GM21619 (cell line): ENCODE data around the gene ACSL5.
A peak's percentile ranks its signal among the peaks of the same experiment; 100 is the strongest.
"Not testable (repeated sequence)": the region's sequence is repeated elsewhere in the genome, so short reads cannot be mapped to it uniquely, and the experiment has no call there.

ENCODE experiments used
- ATAC-seq: cut with Tn5 transposase; IDR thresholded peaks from one replicate; pipeline ENCODE4 v1.9.1; 2021; ENCODE audit not compliant: unreplicated experiment

Gene ACSL5

DNA sequence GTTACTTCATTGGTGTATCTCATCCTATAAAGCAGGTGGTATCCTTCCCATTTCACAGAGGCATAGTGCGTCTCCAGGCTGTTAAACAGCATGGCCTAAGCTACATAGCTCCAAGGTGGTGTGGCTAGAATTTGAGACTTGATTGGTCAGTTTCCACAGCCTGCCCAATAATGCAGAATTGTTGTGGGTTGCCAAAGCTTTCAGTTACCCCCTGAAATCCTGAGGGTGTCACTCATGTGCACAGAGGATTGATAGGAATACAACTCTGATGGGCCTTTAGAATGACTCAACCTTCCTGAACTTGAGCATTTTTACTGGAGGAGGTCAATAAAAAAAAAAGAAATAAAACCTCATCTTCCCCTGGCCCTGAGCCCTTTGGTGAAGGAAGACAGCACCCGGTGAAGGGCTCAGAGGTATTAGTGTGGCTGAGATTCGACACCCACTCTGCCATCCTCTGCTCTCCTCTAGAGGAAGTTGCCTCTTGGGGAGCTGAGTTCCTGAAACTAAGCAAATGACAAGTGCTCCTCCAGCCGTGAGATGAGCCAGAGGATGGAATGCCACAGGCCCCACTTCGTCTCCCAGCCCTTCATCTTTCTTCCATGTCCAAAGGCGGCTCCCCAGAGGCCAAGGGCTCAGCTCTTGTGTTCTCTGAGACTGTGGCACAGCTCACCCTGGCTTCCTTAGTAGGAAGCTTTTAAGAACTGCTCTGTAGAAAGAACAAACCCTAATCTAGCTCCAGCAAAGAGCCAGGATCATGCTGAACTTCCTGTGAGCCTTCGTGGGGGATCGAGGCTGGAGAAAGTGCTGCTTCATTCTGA, 1.0 kb downstream of the ACSL5 start:
- peak; percentile 44 for ATAC-seq

GRCh38 chr10:112375721-112376395, 1.9 kb downstream of the ACSL5 start:
- peak; percentile 86 for ATAC-seq

- ATAC-seq, result peak; percentile 20
Observed at GRCh38 chr10:112376396-112376790, 2.5 kb downstream of the ACSL5 start.

DNA sequence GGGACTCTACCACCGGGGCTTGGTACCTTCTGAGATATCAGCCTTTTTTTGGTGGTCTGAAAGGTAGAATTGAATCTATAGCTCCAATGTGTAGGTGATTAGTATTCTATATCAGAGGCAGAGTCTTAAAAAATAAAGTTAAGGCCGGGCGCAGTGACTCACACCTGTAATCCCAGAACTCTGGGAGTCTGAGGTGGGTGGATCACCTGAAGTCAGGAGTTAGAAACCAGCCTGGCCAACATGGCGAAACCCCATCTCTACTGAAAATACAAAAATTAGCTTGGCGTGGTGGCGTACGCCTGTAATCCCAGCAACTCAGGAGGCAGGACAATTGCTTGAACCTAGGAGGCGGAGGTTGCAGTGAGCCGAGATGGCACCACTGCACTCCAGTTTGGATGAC, 3.2 kb downstream of the ACSL5 start:
- not testable (repeated sequence) for ATAC-seq

DNA sequence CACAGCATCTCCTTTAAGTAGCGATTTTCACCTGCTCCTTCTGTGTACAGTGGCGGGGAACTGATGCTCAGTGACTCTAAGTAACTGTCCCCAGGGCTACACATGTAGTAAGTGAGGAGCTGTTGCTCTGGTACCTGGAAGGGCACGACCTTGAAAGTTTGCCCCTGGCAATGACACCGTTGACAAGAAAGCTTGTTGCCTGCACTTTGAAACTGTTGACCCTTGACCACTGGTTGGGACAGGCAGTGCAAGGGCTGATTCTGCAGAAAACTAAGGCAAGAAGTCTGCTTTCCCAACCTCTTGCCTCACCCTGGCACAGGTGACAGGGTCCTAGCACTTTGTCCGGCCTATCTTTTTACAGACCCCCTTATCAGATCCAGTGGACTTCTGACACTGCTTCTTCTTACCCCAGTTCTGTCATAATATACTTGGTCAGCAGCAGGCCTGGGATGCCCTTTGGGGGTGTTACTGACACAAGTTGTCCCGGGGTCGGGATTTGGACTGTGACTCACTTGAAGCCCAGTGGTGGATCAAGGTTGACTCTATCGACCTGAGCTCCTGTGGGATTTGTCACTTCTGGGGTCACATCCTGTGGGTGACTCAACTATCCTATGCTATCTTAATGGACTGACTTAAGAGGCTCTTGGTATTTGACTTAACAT, 5.8 kb downstream of the ACSL5 start:
- no peak for ATAC-seq

- no peak for ATAC-seq
Observed at GRCh38 chr10:112382515-112383235, 8.8 kb downstream of the ACSL5 start.

GRCh38 chr10:112383325-112383724, 9.4 kb downstream of the ACSL5 start:
- no peak for ATAC-seq

- ATAC-seq, result no peak
Observed at GRCh38 chr10:112384141-112384540, 10.2 kb downstream of the ACSL5 start.

DNA sequence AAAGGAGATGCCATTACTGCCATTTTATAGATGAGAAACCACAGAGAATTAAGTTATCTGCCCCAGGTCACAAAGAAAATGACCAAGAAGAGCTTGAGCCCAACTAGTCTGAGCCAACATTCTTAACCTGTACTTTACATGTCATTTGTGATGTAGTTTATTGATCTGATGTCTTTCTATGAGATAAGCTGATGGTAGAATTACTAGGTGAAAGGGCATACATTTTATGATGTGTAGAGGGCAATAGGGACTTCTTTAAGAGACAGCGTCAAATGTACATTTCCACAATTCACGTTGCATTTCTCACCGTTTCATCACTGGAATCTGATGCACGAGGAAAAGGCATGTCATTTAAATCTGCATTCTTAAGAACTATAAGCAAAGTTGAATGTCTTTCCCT, 11.3 kb downstream of the ACSL5 start:
- ATAC-seq, result no peak

GRCh38 chr10:112388056-112388455, 14.1 kb downstream of the ACSL5 start:
- ATAC-seq, result not testable (repeated sequence)

DNA sequence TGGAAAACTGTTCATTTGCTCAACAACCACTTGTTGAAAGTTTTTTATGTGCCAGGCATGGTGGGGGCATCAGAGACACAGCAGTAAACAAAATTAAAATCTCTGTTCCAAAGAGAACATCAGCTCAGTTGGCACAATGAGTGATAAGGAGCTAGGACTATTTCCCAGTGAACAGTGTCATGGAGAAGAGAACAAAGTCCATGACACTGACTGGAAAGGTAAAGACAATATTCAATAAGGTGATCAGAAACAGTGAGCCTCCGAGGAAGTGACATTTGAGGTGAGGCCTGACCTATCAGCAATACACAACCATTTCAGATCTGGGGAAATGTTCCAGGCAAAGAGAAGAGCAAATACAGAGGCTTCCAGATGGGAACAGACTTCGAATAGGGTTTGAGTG, 14.6 kb downstream of the ACSL5 start:
- ATAC-seq, result no peak

- ATAC-seq, result peak; percentile 67
Observed at GRCh38 chr10:112389271-112389822, 15.4 kb downstream of the ACSL5 start.

DNA sequence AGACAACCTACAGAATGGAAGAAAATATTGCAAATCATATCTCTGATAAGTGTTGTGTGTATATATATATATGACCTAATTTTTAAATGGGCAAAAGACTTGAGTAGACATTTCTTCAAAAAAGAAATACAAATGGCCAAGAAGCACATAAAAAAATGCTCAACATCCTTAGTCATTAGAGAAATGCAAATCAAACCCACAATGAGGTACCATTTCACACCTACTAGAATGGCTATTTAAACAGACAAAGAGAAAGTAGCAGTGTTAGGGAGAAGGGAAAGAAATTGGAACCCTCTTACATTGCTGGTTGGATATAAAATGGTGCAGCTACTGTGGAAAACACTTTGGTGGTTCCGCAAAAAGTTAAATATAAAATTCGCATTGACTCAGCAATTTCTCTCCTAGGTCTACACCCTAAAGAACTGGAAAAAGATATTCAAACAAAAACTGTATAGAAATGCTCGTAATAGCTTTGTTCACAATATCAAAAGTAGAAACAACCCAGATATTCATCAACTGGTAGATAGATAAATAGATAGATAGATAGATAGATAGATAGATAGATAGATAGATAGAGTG, 16.3 kb downstream of the ACSL5 start:
- ATAC-seq, result peak; percentile 27

GRCh38 chr10:112393341-112393740, 19.4 kb downstream of the ACSL5 start:
- no peak for ATAC-seq

DNA sequence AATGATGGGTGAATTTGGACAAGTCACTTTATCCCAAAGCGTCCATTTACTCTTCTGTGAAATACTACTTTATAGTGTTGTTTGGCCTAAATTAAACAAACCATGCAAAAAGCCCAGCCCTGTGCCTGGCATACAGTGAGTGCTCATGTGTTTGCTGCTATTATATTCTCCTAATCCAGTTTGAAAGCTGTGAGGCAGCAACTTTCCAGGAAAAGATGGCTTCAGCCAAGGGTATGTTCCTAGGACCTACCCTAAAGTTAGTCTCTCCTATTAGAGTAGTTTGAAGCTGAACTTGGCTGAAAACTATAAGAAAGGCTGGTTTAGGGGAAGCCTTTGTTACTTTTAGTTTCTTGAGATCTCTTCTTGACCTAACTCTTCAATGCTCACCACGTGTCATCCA, 19.9 kb downstream of the ACSL5 start:
- no peak for ATAC-seq

GRCh38 chr10:112394475-112394875, 20.6 kb downstream of the ACSL5 start:
- ATAC-seq, result no peak

GRCh38 chr10:112395809-112396530, 22.1 kb downstream of the ACSL5 start:
- no peak for ATAC-seq

DNA sequence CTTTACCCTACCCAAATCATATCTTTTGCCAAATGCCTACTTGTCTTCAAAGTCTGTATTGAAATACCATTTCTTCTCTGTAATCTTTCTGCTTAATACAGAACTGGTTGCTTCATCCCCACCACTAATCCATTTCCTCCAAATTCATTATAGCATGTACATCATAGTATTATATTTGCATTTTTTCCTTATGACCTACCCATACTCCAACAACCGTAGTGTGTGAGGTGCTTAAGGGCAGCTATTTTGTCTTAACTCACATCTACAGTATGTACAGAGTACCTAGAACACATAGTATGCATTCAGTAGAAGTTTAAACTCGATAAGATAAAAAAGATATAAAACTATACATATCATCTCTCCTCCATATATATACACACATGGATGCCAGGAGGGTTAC, 23.7 kb downstream of the ACSL5 start:
- ATAC-seq, result no peak

DNA sequence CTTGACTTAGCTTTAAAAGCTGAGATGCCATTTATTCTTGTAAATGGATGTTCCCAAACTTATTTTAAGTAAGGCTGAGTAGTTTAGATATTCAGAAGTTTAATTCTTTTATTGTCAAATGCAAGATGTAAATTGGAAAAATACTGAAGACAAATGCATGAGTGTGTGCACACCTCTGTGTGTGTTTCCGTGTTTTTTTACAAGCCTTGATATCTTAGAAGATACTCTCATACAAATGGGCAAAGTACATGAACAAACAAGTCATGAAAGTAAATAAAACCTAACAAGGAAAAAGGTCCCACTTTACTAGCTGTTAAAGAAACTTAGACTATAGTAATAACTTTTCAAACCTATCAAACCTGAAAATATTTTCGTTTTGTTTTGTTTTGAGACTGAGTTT, 29.0 kb downstream of the ACSL5 start:
- ATAC-seq, result no peak

DNA sequence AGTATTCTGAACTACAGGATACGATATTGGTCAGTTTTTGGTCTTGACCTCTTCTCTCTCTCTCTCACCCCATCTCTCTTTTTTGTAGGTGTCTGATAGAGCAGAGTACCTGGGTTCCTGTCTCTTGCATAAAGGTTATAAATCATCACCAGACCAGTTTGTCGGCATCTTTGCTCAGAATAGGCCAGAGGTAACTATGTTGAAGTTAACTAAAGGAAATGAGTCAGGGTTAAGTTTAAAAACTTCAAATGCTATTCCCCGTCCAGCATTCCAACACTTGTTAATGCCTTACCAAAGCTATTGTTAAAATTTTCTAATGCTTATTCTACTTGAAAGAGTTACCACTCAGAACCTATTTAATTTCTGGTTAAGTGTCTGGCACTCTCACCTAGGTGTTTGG, 30.7 kb downstream of the ACSL5 start:
- no peak for ATAC-seq
